DLD1 (cell line): Measurements from ENCODE around the gene THAP2.
"Not testable (repeated sequence)": the region's sequence is repeated elsewhere in the genome, so short reads cannot be mapped to it uniquely, and the experiment has no call there.

Experiments
- in situ Hi-C: cut with HindIII; loops from 2 replicates; pipeline ENCODE4 v1.10.0; 2017; ENCODE audit warnings: low sequenced_read_pairs

THAP2 gene

GRCh38 chr12:71695782-71696181 lies 31.7 kb downstream of the THAP2 start:
- in situ Hi-C loops, result no loop called here

- in situ Hi-C loops, result not testable (repeated sequence)
These were observed 38.1 kb downstream of the THAP2 start for GRCh38 chr12:71702181-71702580.

GRCh38 chr12:71702590-71702989 lies 38.5 kb downstream of the THAP2 start:
- in situ Hi-C loops, result no loop called here

DNA sequence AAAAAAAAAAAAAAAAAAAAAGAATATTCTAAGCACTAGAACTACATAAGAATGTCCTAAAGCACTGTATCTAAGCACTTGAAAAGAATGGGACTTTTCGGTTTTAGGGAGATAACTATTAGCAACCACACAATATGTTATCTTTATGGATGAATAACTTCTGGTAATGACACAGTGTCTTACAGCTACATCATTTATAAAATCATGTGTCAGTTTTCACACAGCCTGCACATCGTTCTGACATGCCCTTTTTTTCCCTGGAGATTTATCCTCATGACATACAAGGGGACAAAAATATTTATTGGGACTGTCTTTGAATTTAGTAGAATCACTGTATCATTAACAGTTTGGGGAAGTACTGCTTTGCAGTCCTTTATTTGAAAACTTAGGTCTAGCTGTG lies 39.1 kb downstream of the THAP2 start:
- in situ Hi-C loops, result no loop called here

- in situ Hi-C loops, result no loop called here
These were observed 40.8 kb downstream of the THAP2 start for GRCh38 chr12:71704920-71705319.

DNA sequence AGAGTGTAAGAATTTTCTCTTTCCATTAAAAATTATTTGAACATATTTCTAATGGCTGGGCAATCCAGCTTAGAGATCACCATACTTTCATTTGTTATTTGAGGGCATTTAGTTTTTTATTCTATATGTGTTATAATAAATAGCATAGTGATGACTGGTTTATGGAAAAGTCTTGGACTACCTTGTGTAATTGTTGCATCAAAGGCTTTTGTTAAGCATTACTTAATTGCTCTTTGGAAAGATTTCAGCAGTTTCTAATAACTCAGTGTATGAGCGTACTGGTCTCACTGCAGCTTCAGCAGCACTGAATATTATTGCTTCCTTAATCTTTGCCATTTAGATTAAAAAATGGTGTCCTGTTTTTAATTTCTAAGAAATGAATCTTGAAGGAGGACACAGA lies 44.6 kb downstream of the THAP2 start:
- in situ Hi-C loops, result no loop called here

- in situ Hi-C loops, result loop anchor here (5.0 kb wide), 1 partner anchor 78 kb away; no protein-coding TSS in a partner anchor
These were observed 46.4 kb downstream of the THAP2 start for GRCh38 chr12:71710276-71711125.

DNA sequence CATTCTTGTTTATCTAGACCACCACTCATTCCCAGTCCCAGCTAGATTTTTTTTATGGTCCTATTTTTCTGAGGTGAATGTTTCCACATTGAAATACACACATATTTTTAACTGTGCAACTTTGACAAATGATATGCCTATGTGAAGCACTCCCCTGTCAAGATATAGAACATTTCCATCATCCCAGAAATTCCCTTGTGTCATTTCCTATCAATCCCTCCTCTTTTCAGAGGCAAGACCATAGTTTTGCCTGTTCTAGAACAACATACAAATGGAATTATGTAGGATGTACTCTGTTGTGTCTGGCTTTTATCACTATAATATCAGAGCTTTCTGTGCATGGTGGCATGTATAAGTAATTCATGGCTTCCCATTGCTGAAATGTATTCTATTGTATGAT lies 54.5 kb downstream of the THAP2 start:
- in situ Hi-C loops, result no loop called here

- in situ Hi-C loops, result no loop called here
These were observed 55.7 kb downstream of the THAP2 start for GRCh38 chr12:71719647-71720370.

DNA sequence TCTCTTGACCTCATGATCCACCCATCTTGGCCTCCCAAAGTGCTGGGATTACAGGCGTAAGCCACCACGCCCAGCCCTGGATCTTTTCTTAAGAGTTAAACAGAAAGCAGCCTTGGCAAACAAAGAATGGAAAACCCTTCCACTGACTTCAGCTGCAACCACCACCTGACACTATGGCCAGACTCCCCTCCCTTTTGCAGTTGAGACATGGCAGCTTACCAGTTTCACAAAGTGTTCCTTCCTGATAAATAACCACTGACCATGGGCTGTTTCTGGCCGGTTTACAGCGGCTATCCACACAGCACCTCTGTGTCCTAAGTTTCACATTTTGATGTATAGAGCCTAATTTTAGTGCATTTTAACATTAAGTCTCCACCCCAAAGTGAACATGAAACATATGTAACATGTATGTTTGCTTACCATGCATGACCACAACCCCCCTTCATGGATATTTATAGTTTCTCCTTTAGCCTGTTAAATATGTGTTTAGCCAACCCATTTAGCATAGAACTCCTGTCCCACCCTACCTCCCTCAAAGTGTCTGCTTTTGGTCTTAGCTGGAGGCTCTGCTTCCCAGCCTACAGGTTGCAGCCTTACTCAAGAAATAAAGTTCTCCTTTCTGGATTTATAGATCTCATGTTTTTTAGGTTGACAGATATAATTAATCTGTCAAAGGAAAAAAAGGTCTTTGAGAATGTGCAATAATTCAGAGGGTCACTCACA lies 57.8 kb downstream of the THAP2 start:
- in situ Hi-C loops, result no loop called here

- in situ Hi-C loops, result no loop called here
These were observed 60.9 kb downstream of the THAP2 start for GRCh38 chr12:71725011-71725410.

- in situ Hi-C loops, result no loop called here
These were observed 62.4 kb downstream of the THAP2 start for GRCh38 chr12:71726548-71726947.

DNA sequence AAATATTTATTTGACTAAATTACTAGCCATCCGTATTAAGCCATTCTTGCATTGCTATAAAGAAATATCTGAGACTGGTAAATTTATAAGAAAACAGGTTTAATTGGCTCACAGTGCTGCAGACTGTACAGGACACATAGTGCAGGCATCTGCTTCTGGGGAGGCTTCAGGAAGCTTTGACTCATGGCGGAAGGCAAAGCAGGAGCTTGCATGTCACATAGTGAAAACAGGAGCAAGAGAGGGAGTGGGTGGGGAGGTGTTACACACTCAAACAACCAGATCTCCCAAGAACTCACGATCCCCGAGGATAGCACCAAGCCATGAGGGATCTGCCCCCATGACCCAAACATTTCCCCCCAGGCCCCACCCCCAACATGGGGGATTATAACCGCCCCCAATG lies 63.9 kb downstream of the THAP2 start:
- in situ Hi-C loops, result no loop called here
